HEK293 (cell line): Measurements from ENCODE around the gene STK40.

Experiments
- CTCF ChIP-seq: fragments of 450-650 bp; formaldehyde crosslinking; IDR thresholded peaks from 2 replicates; pipeline ENCODE4 v1.5.1; 2016; ENCODE audit warnings: missing biosample characterization, missing genetic modification characterization
- ZNF248 ChIP-seq: fragments of 450-650 bp; formaldehyde crosslinking; IDR thresholded peaks from 2 replicates; pipeline ENCODE4 v1.5.1; 2017; ENCODE audit warnings: missing biosample characterization, missing genetic modification characterization
- ZNF777 ChIP-seq: fragments of 450-650 bp; formaldehyde crosslinking; IDR thresholded peaks from 2 replicates; pipeline ENCODE4 v1.5.1; 2017; ENCODE audit warnings: missing biosample characterization, missing genetic modification characterization, borderline replicate concordance
- TF ChIP-seq, protein P1 (sequence below): fragments of 450-650 bp; formaldehyde crosslinking; IDR thresholded peaks from 2 replicates; pipeline ENCODE4 v1.5.1; 2016; ENCODE audit warnings: missing biosample characterization, missing genetic modification characterization
- TF ChIP-seq, protein P2 (sequence below): fragments of 450-650 bp; formaldehyde crosslinking; IDR thresholded peaks from 2 replicates; pipeline ENCODE4; 2016; ENCODE audit warnings: missing biosample characterization, missing genetic modification characterization

- TF ChIP-seq CTCF (peak; percentile 87), ZNF248 (no peak), ZNF777 (tag by site-specific recombination) (no peak)
- TF ChIP-seq, protein P1, sequence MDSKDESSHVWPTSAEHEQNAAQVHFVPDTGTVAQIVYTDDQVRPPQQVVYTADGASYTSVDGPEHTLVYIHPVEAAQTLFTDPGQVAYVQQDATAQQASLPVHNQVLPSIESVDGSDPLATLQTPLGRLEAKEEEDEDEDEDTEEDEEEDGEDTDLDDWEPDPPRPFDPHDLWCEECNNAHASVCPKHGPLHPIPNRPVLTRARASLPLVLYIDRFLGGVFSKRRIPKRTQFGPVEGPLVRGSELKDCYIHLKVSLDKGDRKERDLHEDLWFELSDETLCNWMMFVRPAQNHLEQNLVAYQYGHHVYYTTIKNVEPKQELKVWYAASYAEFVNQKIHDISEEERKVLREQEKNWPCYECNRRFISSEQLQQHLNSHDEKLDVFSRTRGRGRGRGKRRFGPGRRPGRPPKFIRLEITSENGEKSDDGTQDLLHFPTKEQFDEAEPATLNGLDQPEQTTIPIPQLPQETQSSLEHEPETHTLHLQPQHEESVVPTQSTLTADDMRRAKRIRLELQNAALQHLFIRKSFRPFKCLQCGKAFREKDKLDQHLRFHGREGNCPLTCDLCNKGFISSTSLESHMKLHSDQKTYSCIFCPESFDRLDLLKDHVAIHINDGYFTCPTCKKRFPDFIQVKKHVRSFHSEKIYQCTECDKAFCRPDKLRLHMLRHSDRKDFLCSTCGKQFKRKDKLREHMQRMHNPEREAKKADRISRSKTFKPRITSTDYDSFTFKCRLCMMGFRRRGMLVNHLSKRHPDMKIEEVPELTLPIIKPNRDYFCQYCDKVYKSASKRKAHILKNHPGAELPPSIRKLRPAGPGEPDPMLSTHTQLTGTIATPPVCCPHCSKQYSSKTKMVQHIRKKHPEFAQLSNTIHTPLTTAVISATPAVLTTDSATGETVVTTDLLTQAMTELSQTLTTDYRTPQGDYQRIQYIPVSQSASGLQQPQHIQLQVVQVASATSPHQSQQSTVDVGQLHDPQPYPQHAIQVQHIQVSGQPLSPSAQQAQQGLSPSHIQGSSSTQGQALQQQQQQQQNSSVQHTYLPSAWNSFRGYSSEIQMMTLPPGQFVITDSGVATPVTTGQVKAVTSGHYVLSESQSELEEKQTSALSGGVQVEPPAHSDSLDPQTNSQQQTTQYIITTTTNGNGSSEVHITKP = 0 out of 2 replicates have a peak, but pooled peaks have one; percentile 24
- TF ChIP-seq, protein P2, sequence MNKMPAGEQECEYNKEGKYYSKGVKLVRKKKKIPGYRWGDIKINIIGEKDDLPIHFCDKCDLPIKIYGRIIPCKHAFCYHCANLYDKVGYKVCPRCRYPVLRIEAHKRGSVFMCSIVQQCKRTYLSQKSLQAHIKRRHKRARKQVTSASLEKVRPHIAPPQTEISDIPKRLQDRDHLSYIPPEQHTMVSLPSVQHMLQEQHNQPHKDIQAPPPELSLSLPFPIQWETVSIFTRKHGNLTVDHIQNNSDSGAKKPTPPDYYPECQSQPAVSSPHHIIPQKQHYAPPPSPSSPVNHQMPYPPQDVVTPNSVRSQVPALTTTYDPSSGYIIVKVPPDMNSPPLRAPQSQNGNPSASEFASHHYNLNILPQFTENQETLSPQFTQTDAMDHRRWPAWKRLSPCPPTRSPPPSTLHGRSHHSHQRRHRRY (tag by site-specific recombination) = no peak
Measured at GRCh38 chr1:36369061-36369861, 16.5 kb downstream of the STK40 start.
